Measurements from ENCODE around the gene FAAP20. TPM values are rescaled to one million over a fixed set of nuclear protein-coding genes. Genes with fewer than 3 reads are reported as not detected.

FAAP20 gene
- total RNA-seq, 1 donor from 2014 or later: 50.6 TPM

DNA sequence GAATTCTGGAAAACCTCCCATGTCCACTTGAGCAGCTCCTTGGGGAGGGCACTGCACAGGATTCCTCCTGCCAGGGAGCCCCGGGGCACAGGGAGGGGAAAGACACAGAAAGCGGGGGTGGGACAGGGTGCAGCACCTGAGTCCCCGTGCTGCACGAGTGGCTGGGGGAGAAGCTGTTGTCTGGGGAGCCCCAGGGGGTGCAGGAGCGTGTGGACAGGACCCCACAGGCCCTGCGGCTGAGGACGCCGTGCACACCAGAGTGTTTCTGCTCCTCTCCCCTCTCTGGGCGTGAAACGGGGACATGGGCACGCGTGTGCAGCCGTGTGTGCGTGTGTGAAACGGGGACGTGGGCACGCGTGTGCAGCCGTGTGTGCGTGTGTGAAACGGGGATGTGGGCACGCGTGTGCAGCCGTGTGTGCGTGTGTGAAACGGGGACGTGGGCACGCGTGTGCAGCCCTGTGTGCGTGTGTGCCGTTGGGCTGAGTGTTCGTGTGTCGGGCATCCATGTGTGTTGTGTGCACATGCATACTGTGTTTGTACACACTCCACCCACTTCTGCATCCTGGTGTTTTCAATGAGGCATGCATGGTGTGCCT, 21.9 kb downstream of the FAAP20 start:
- no peak overlapping the region for H3K4me3 ChIP-seq (ENCODE audit: low read depth, low read length)
- peaks cover 2% of the 10 kb centered on the region for H3K36me3 ChIP-seq (ENCODE audit: control insufficient read depth, insufficient read depth, low read length)
- TF ChIP-seq, protein P1, sequence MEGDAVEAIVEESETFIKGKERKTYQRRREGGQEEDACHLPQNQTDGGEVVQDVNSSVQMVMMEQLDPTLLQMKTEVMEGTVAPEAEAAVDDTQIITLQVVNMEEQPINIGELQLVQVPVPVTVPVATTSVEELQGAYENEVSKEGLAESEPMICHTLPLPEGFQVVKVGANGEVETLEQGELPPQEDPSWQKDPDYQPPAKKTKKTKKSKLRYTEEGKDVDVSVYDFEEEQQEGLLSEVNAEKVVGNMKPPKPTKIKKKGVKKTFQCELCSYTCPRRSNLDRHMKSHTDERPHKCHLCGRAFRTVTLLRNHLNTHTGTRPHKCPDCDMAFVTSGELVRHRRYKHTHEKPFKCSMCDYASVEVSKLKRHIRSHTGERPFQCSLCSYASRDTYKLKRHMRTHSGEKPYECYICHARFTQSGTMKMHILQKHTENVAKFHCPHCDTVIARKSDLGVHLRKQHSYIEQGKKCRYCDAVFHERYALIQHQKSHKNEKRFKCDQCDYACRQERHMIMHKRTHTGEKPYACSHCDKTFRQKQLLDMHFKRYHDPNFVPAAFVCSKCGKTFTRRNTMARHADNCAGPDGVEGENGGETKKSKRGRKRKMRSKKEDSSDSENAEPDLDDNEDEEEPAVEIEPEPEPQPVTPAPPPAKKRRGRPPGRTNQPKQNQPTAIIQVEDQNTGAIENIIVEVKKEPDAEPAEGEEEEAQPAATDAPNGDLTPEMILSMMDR (IDR thresholded peaks at IDR 0.05; ENCODE audit: insufficient read depth, low read length, poor library complexity, severe bottlenecking): no peak
- no peak for DNase-seq (ENCODE audit: low read depth)
- H3K27me3 ChIP-seq (ENCODE audit: control insufficient read depth, insufficient read depth, low read length): no peaks in the 10 kb centered on the region

DNA sequence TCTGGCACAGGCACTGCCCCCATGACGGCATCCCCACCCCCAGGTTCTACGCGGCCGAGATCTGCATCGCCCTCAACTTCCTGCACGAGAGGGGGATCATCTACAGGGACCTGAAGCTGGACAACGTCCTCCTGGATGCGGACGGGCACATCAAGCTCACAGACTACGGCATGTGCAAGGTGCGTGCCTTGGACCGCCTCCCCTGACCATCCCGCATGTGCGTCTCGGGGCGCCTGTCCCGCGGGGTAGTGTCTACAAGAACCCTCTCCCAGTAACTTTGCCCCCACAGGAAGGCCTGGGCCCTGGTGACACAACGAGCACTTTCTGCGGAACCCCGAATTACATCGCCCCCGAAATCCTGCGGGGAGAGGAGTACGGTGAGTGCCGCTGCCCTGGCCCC, 22.6 kb downstream of the FAAP20 start:
- H3K27me3 ChIP-seq (ENCODE audit: control insufficient read depth, insufficient read depth, low read length): no peaks in the 10 kb centered on the region
- TF ChIP-seq, protein P1 (IDR thresholded peaks at IDR 0.05; ENCODE audit: insufficient read depth, low read length, poor library complexity, severe bottlenecking): no peak
- H3K4me3 ChIP-seq (ENCODE audit: low read depth, low read length): no peak overlapping the region
- H3K36me3 ChIP-seq (ENCODE audit: control insufficient read depth, insufficient read depth, low read length): peaks cover 2% of the 10 kb centered on the region
- DNase-seq (ENCODE audit: low read depth): no peak

DNA sequence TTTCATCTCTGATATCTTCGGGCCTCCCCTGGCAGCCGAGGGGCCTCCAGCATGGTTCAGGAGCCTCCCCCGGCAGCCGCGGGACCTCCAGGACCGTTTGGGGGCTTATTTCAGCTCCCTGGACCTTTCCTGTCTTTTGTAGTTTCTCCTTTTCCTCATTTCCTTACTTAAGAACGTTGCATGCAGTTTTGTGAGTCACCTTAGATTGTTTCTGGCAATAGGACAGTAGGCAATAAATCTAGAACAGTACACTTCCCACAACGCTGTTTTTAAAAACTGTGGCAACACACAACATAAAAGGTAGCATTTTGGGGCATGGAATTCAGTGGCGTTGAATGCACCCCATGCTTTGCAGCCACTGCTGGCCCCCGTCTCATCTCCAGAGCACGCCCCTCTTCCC, 24.4 kb downstream of the FAAP20 start:
- no peaks in the 10 kb centered on the region for H3K36me3 ChIP-seq (ENCODE audit: control insufficient read depth, insufficient read depth, low read length)
- DNase-seq (ENCODE audit: low read depth): no peak
- no peaks in the 10 kb centered on the region for H3K27me3 ChIP-seq (ENCODE audit: control insufficient read depth, insufficient read depth, low read length)
- TF ChIP-seq, protein P1 (IDR thresholded peaks at IDR 0.05; ENCODE audit: insufficient read depth, low read length, poor library complexity, severe bottlenecking): no peak
- H3K4me3 ChIP-seq (ENCODE audit: low read depth, low read length): no peak overlapping the region

DNA sequence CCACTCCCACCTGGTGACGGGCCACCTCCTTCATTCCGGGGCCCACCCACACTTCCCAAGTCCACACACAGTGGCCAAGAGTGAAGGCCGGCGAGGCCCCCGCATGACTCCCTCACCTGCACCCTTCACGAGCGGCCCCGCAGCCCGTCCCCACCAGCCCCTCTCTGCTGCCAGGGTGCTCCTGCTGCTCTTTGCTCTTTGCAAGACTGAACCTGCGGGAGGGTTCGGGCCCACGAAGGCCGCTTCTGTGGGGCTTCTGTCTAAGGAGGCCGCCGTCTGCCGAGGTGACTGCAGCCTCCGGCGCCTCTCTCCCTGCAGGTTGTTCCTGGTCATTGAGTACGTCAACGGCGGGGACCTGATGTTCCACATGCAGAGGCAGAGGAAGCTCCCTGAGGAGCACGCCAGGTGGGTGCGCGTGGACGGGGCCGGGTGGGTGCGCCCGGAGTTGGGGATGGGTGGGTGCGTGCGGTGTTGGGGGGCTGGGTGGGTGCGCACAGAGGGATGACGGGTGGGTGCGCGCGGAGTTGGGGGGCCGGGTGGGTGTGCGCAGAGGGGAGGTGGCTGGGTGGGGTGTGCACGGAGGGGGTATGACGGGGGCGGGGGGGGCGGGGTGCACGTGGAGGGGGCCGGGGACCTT, 25.3 kb downstream of the FAAP20 start:
- no peaks in the 10 kb centered on the region for H3K36me3 ChIP-seq (ENCODE audit: control insufficient read depth, insufficient read depth, low read length)
- H3K4me3 ChIP-seq (ENCODE audit: low read depth, low read length): no peak overlapping the region
- TF ChIP-seq, protein P1 (IDR thresholded peaks at IDR 0.05; ENCODE audit: insufficient read depth, low read length, poor library complexity, severe bottlenecking): no peak
- H3K27me3 ChIP-seq (ENCODE audit: control insufficient read depth, insufficient read depth, low read length): no peaks in the 10 kb centered on the region
- DNase-seq (ENCODE audit: low read depth): no peak

DNA sequence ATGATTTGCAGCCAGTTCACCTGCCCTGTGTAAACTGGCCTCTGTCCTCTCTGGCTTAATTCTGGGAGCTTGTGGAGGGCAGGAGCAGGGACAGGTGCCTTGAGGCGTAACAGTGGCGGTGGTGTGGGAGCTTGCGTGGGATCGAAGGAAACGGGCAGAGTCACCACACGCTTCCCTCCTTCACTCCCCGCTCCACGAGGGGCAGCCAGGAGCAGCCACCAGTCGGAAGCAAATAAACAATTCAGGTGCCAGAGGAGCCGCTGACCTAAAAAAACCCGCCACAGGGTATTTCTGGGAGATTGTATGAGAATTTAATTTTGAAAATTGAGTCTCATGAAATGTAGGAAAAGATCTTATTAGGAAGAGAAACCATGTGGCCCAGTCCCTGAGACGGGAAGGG, 26.0 kb downstream of the FAAP20 start:
- no peaks in the 10 kb centered on the region for H3K36me3 ChIP-seq (ENCODE audit: control insufficient read depth, insufficient read depth, low read length)
- DNase-seq (ENCODE audit: low read depth): no peak
- TF ChIP-seq, protein P1 (IDR thresholded peaks at IDR 0.05; ENCODE audit: insufficient read depth, low read length, poor library complexity, severe bottlenecking): no peak
- no peak overlapping the region for H3K4me3 ChIP-seq (ENCODE audit: low read depth, low read length)
- no peaks in the 10 kb centered on the region for H3K27me3 ChIP-seq (ENCODE audit: control insufficient read depth, insufficient read depth, low read length)

DNA sequence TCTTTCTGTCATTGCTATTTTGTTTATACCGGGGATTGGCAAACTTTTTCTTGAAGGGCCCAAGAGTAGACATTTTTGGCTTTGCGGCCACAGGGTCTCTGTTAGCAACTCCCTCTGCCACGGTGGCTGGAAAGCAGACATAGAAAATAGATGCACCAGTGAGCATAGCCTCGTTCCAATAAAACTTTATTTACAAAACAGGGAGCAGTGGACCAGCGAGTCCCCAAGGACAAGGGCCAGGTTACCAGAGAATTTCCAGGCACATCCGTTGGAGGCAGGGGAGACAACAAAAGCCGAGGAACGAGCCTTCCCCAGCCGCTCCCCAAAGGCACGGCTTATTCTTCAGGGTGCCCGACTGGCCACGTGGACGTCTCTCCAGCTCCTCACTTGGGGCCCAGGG, 26.5 kb downstream of the FAAP20 start:
- TF ChIP-seq, protein P1 (IDR thresholded peaks at IDR 0.05; ENCODE audit: insufficient read depth, low read length, poor library complexity, severe bottlenecking): no peak
- no peak for DNase-seq (ENCODE audit: low read depth)
- Histone ChIP-seq H3K27me3 (ENCODE audit: control insufficient read depth, insufficient read depth, low read length) (no peaks in the 10 kb centered on the region), H3K4me3 (ENCODE audit: low read depth, low read length) (no peak overlapping the region), H3K36me3 (ENCODE audit: control insufficient read depth, insufficient read depth, low read length) (no peaks in the 10 kb centered on the region)
